GM19455 (cell line): ENCODE results near the gene RUNX3.

Source experiments
- ATAC-seq: cut with Tn5 transposase; IDR thresholded peaks from one replicate; pipeline ENCODE4 v1.9.1; 2021; ENCODE audit not compliant: unreplicated experiment

The RUNX3 gene

GRCh38 chr1:24948079-24948827 is 18.2 kb upstream of the RUNX3 start:
- no peak for ATAC-seq

- ATAC-seq: peak; percentile 77
Observed at GRCh38 chr1:24946861-24947658, 17.0 kb upstream of the RUNX3 start.

- ATAC-seq: no peak
Observed at GRCh38 chr1:24945354-24946326, 15.6 kb upstream of the RUNX3 start.

- no peak for ATAC-seq
Observed at GRCh38 chr1:24944318-24944717, 14.2 kb upstream of the RUNX3 start.

DNA sequence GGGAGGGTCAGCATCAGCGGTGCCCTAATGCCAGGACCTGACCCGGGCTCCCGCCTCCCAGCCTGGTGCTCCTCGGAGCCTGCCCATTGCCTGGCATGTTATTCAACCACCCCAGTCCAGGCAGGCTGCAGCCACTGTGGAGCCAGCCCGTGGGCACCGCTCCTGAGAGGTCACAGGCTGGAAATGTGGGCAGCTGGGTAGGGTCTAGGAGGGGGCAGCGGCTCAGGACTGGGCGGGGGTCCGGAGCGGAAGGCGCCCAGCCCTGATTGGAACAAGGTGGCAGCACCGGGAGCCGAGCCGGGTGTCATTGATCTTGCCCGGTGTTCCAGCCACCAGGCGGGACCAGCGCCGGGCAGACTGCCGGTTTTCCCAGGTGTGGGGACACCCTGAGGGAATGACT is 12.7 kb upstream of the RUNX3 start:
- ATAC-seq: no peak

GRCh38 chr1:24941564-24941963 is 11.5 kb upstream of the RUNX3 start:
- no peak for ATAC-seq

- ATAC-seq: no peak
Observed at GRCh38 chr1:24940231-24940630, 10.2 kb upstream of the RUNX3 start.

DNA sequence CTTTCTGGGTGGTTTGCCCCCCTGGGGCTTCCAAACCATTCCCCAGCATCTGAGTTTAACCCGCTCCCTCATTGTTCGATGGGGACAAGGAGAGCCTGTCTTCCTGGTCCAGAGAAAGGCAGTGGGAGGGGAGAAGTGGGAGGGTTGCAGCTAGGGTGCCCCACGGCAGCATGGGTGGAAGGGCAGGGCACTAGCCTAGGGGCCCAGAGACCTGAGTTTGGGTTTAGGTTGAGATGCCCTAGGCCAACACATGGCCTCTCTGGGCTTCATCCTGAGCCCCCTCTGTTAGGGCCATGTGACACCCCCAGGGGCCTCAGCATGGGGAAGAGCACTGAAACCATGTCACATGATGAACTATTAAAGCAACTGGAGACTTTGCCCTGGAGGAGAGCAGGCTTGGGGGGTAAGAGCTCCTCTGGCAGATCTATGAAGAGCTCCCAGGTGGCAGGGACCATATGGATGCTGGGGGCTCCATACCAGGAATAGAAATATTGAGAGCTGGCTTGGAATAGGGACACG is 9.7 kb upstream of the RUNX3 start:
- no peak for ATAC-seq

- ATAC-seq: no peak
Observed at GRCh38 chr1:24939040-24939674, 9.1 kb upstream of the RUNX3 start.

GRCh38 chr1:24938276-24938675 is 8.2 kb upstream of the RUNX3 start:
- no peak for ATAC-seq

DNA sequence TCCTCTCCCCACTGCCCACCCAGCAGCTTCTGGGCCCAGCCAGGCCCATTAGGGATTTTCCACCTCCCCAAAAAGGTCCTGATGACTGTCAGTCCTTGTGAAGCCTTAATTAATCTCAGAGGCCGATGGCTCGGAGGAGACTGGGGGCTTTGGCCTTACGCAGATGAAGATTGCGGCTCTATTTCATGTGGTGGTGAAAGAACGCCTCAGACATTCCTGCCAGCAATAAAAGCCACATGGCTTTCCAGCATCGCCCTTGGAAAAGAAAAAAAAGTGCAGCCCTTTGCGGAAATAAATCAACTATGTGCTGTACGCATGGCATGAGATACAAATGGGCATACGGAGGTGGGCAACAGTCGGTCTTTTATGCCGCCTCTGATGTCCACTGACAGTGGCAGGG is 6.6 kb upstream of the RUNX3 start:
- no peak for ATAC-seq

GRCh38 chr1:24935615-24936484 is 5.8 kb upstream of the RUNX3 start:
- ATAC-seq: no peak

DNA sequence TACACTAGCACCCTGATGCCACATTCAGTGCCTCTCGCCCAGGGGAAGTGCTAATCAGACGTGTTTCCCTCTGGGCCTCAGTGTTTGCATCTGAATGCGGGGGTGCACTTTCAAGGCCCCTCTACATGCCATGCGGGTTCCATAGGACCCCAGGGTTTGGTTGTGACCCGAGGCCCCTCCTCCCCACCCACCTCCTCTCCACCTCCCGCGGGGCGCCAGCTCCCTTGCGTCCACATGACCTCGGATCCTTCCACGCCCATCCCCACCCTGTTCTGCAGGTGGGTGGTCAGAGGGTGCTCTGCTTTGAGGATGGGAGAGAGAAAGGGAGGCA is 5.1 kb upstream of the RUNX3 start:
- ATAC-seq: no peak

- no peak for ATAC-seq
Observed at GRCh38 chr1:24934310-24935195, 4.5 kb upstream of the RUNX3 start.

GRCh38 chr1:24933468-24933867 is 3.4 kb upstream of the RUNX3 start:
- ATAC-seq: no peak

GRCh38 chr1:24932725-24933294 is 2.7 kb upstream of the RUNX3 start:
- no peak for ATAC-seq

- no peak for ATAC-seq
Observed at GRCh38 chr1:24932284-24932683, 2.2 kb upstream of the RUNX3 start.

DNA sequence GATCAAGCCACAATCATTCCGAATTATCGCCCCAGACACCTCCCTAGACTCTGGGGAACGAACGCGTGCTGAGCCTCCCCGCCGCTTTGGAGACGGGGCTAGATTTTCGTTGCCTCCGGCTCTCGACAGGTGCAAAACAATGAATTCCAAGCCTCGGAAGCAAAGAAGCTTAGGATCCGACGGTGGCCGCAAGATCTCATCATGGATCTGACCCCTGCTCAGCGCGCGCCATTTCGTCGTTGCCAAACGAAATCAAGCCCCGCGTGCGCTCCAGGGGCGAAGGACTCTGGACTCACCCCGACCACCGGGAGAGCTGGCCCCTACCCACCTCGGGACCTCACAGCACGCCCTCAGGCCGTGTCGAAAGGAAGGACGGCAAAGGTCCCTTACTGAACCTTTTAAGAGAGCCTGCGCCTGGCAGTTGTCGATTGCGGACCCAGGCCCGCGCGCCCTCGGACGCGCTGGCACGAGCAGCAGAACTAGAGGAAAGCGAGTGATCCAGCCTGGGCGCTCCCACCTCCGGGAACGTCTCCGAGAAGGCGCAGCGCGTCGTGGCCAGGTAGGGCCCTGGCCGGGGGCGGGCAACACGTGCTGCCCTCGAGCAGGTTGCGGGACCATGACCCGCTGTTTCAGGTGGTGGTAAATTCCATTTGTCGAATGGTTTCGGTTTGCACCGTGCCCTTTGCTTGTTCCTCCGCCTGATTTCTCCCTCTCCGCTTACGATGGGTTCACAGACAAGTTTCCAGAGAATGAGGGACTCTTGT is 1.6 kb upstream of the RUNX3 start:
- ATAC-seq: no peak
